ENCODE results near the gene KLLN. TPM values are rescaled to one million over a fixed set of nuclear protein-coding genes. Genes with fewer than 3 reads are reported as not detected.

KLLN gene
- total RNA-seq, 3 donors from 2014 or later (not counting 1 experiment from before 2014, with no cell fraction given): 0.68 to 0.73 (median 0.70) TPM

GRCh38 chr10:87827681-87828080, 35.7 kb downstream of the KLLN start:
- TF ChIP-seq, protein P1, sequence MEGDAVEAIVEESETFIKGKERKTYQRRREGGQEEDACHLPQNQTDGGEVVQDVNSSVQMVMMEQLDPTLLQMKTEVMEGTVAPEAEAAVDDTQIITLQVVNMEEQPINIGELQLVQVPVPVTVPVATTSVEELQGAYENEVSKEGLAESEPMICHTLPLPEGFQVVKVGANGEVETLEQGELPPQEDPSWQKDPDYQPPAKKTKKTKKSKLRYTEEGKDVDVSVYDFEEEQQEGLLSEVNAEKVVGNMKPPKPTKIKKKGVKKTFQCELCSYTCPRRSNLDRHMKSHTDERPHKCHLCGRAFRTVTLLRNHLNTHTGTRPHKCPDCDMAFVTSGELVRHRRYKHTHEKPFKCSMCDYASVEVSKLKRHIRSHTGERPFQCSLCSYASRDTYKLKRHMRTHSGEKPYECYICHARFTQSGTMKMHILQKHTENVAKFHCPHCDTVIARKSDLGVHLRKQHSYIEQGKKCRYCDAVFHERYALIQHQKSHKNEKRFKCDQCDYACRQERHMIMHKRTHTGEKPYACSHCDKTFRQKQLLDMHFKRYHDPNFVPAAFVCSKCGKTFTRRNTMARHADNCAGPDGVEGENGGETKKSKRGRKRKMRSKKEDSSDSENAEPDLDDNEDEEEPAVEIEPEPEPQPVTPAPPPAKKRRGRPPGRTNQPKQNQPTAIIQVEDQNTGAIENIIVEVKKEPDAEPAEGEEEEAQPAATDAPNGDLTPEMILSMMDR (IDR thresholded peaks at IDR 0.05): no peak
- no peak overlapping the region for H3K27ac Mint-ChIP-seq
- no peak for ATAC-seq

DNA sequence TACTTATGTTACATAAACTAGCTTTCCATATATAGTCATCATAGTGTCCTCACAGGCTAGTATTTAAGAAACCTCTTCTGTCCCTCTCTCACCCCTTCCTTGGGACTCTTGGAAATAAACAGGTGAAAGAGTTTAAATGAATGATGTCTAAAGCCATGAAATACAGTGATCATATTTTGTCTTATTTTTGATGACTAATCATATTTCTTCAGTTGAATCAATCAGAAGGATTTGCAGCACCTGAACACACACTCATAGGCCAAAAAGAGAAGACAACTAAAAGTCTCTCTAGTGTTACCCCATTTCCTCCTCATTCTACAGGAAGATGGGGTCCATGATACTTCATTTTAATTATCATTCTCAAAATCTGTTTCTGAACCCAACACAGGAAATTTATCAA, 36.7 kb downstream of the KLLN start:
- TF ChIP-seq, protein P1 (IDR thresholded peaks at IDR 0.05): no peak
- Mint-ChIP-seq H3K9me3 (no peaks in the 10 kb centered on the region), H3K4me1 (peaks cover 27 to 34% of the 10 kb centered on the region in 2 donors), H3K4me3 (no peak overlapping the region), H3K36me3 (no peaks in the 10 kb centered on the region), H3K27ac (no peak overlapping the region), H3K27me3 (ENCODE audit: low read depth in 2 of 2) (peaks cover 0 to 2% of the 10 kb centered on the region in 2 donors)
- Histone ChIP-seq H3K27me3 (ENCODE audit: control insufficient read depth, insufficient read depth, low read length) (no peaks in the 10 kb centered on the region), H3K27ac (ENCODE audit: low read length) (no peak overlapping the region), H3K9me3 (ENCODE audit: control insufficient read depth, insufficient read depth, low read length) (no peaks in the 10 kb centered on the region), H3K36me3 (ENCODE audit: control insufficient read depth, insufficient read depth, low read length) (no peaks in the 10 kb centered on the region), H3K4me1 (ENCODE audit: control insufficient read depth, insufficient read depth, low read length) (no peaks in the 10 kb centered on the region), H3K4me3 (ENCODE audit: low read length) (no peak overlapping the region)
- ATAC-seq (no peak), DNase-seq (no peak)
- intact Hi-C loops (cut with micrococcal nuclease): no loop called here

More at GRCh38 chr10:87827681-87828080, 35.7 kb downstream of the KLLN start:
- no peaks in the 10 kb centered on the region for H3K4me1 ChIP-seq (ENCODE audit: control insufficient read depth, insufficient read depth, low read length)
- no peaks in the 10 kb centered on the region for H3K27me3 Mint-ChIP-seq (ENCODE audit: low read depth in 2 of 2)
- no peak for DNase-seq
- intact Hi-C loops (cut with micrococcal nuclease): no loop called here
- no peak overlapping the region for H3K4me3 ChIP-seq (ENCODE audit: low read length)
- H3K36me3 Mint-ChIP-seq: no peaks in the 10 kb centered on the region
- no peak overlapping the region for H3K27ac ChIP-seq (ENCODE audit: low read length)
- H3K36me3 ChIP-seq (ENCODE audit: control insufficient read depth, insufficient read depth, low read length): no peaks in the 10 kb centered on the region
- no peak overlapping the region for H3K4me3 Mint-ChIP-seq
- 89% methylated on average over 2 of the region's 2 CpGs for WGBS (ENCODE audit: insufficient coverage)
- no peaks in the 10 kb centered on the region for H3K9me3 ChIP-seq (ENCODE audit: control insufficient read depth, insufficient read depth, low read length)
- H3K9me3 Mint-ChIP-seq: no peaks in the 10 kb centered on the region
- peaks cover 27 to 34% of the 10 kb centered on the region in 2 donors for H3K4me1 Mint-ChIP-seq
- no peaks in the 10 kb centered on the region for H3K27me3 ChIP-seq (ENCODE audit: control insufficient read depth, insufficient read depth, low read length)

DNA sequence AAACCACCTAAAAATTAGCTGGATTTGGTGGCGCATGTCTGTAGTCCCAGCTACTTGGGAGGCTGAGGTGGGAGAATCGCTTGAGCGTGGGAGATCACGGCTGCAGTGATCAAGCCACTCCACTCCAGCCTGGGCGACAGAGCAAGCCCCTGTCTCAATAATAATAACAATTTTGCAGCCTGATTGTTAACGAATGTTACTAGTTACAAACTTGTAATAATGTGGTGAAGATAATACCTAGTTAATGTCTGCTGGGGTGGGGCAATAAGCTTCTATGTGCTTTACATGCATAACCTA, 44.1 kb downstream of the KLLN start:
- no peaks in the 10 kb centered on the region for H3K36me3 Mint-ChIP-seq
- WGBS (ENCODE audit: insufficient coverage): 91% methylated on average over 5 of the region's 6 CpGs
- Histone ChIP-seq H3K36me3 (ENCODE audit: control insufficient read depth, insufficient read depth, low read length) (peaks cover 2% of the 10 kb centered on the region), H3K4me3 (ENCODE audit: low read length) (no peak overlapping the region), H3K27me3 (ENCODE audit: control insufficient read depth, insufficient read depth, low read length) (no peaks in the 10 kb centered on the region), H3K9me3 (ENCODE audit: control insufficient read depth, insufficient read depth, low read length) (no peaks in the 10 kb centered on the region), H3K4me1 (ENCODE audit: control insufficient read depth, insufficient read depth, low read length) (peaks cover 12% of the 10 kb centered on the region), H3K27ac (ENCODE audit: low read length) (peak overlapping the region; percentile 84)
- no peaks in the 10 kb centered on the region for H3K9me3 Mint-ChIP-seq
- H3K27me3 Mint-ChIP-seq (ENCODE audit: low read depth in 2 of 2): peaks cover 0 to 2% of the 10 kb centered on the region in 2 donors
- peak overlapping the region; percentile 96 to 97 for H3K27ac Mint-ChIP-seq
- intact Hi-C loops (cut with micrococcal nuclease): loop anchor here (5.0 kb wide), 1 partner anchor 1173 kb away; the partner anchor contains the start of gene FAS
- TF ChIP-seq, protein P1 (IDR thresholded peaks at IDR 0.05): no peak
- DNase-seq (no peak), ATAC-seq (no peak)
- peaks cover 38 to 41% of the 10 kb centered on the region in 2 donors for H3K4me1 Mint-ChIP-seq
- peak overlapping the region; percentile 17 for H3K4me3 Mint-ChIP-seq

Measured in natural killer cell (primary cell).